Measurements from ENCODE around the gene SNTA1.

The SNTA1 gene

GRCh38 chr20:33438481-33438880 lies 5.1 kb downstream of the SNTA1 start:
- no peak for TF ChIP-seq SIN3A (IDR thresholded peaks at IDR 0.05; ENCODE audit: borderline replicate concordance, insufficient read depth, low read length)
- TF ChIP-seq REST (IDR thresholded peaks at IDR 0.05; ENCODE audit: insufficient read depth in 1 of 2, low read depth in 2 of 2, low read length in 2 of 2) = no peak
- TF ChIP-seq FOXP2 (optimal IDR thresholded peaks at IDR 0.05; ENCODE audit: borderline replicate concordance, extremely low read depth, extremely low read length, insufficient read depth) = no peak
- no peak for TF ChIP-seq TAF1 (IDR thresholded peaks at IDR 0.05; ENCODE audit: borderline replicate concordance, insufficient read depth, low read length)
- TF ChIP-seq POLR2AphosphoS5 (IDR thresholded peaks at IDR 0.05; ENCODE audit: low read depth, low read length) = no peak

GRCh38 chr20:33437141-33437911 lies 6.2 kb downstream of the SNTA1 start:
- no peak for TF ChIP-seq REST (IDR thresholded peaks at IDR 0.05; ENCODE audit: insufficient read depth in 1 of 2, low read depth in 2 of 2, low read length in 2 of 2)
- TF ChIP-seq POLR2AphosphoS5 (IDR thresholded peaks at IDR 0.05; ENCODE audit: low read depth, low read length) = no peak
- no peak for TF ChIP-seq FOXP2 (optimal IDR thresholded peaks at IDR 0.05; ENCODE audit: borderline replicate concordance, extremely low read depth, extremely low read length, insufficient read depth)
- TF ChIP-seq SIN3A (IDR thresholded peaks at IDR 0.05; ENCODE audit: borderline replicate concordance, insufficient read depth, low read length) = no peak
- TF ChIP-seq TAF1 (IDR thresholded peaks at IDR 0.05; ENCODE audit: borderline replicate concordance, insufficient read depth, low read length) = no peak

GRCh38 chr20:33434434-33434833 lies 9.1 kb downstream of the SNTA1 start:
- TF ChIP-seq POLR2AphosphoS5 (IDR thresholded peaks at IDR 0.05; ENCODE audit: low read depth, low read length) = no peak
- TF ChIP-seq REST (IDR thresholded peaks at IDR 0.05; ENCODE audit: insufficient read depth in 1 of 2, low read depth in 2 of 2, low read length in 2 of 2) = no peak
- no peak for TF ChIP-seq SIN3A (IDR thresholded peaks at IDR 0.05; ENCODE audit: borderline replicate concordance, insufficient read depth, low read length)
- no peak for TF ChIP-seq TAF1 (IDR thresholded peaks at IDR 0.05; ENCODE audit: borderline replicate concordance, insufficient read depth, low read length)
- no peak for TF ChIP-seq FOXP2 (optimal IDR thresholded peaks at IDR 0.05; ENCODE audit: borderline replicate concordance, extremely low read depth, extremely low read length, insufficient read depth)

- TF ChIP-seq FOXP2 (optimal IDR thresholded peaks at IDR 0.05; ENCODE audit: borderline replicate concordance, extremely low read depth, extremely low read length, insufficient read depth) (no peak), POLR2AphosphoS5 (IDR thresholded peaks at IDR 0.05; ENCODE audit: low read depth, low read length) (no peak), REST (IDR thresholded peaks at IDR 0.05; ENCODE audit: insufficient read depth in 1 of 2, low read depth in 2 of 2, low read length in 2 of 2) (no peak), SIN3A (IDR thresholded peaks at IDR 0.05; ENCODE audit: borderline replicate concordance, insufficient read depth, low read length) (no peak), TAF1 (IDR thresholded peaks at IDR 0.05; ENCODE audit: borderline replicate concordance, insufficient read depth, low read length) (no peak)
These were observed 9.9 kb downstream of the SNTA1 start for GRCh38 chr20:33433465-33434234.

Measured in PFSK-1 (cell line).